PC-3 (cell line): Measurements from ENCODE around the gene PPP1R9B. TPM values are rescaled to one million over a fixed set of nuclear protein-coding genes. Genes with fewer than 3 reads are reported as not detected.

Experiments used
- ATAC-seq: fragments of 200-7000 bp; cut with Tn5 transposase; 2 replicates; pipeline ENCODE4 v1.9.1; 2020; ENCODE audit warnings: mild to moderate bottlenecking, moderate library complexity
- BruUV-seq: library from RNA; stranded (reverse); fragments of 400-500 nt; replicated peaks from 2 replicates; lab custom pipeline; 2021; lab: Mats Ljungman, UMichigan
- CTCF ChIA-PET: fragments of 300-600 bp; sonication (Branson Sonifier 250); formaldehyde crosslinking; loops from one replicate; lab custom pipeline; 2022; ENCODE audit warnings: antibody characterized with exemption; lab: Charles Lee
- POLR2A ChIA-PET: fragments of 300-600 bp; sonication (Branson Sonifier 250); formaldehyde crosslinking; loops from one replicate; lab custom pipeline; 2022; ENCODE audit warnings: antibody characterized with exemption; ENCODE audit not compliant: unreplicated experiment; lab: Charles Lee
- DNase-seq: peaks from one replicate; pipeline ENCODE4 v3.0.0-alpha.2; 2015
- H2AFZ ChIP-seq: fragments of 300-600 bp; sonication (generic); 2 replicates; pipeline ENCODE4 v1.6.0; 2016; ENCODE audit warnings: antibody characterized with exemption, low read length
- H3F3A ChIP-seq: fragments of 300-600 bp; sonication (generic); one replicate; pipeline ENCODE4 v1.6.0; 2017; ENCODE audit warnings: antibody characterized with exemption, low read length, control low read depth, mild to moderate bottlenecking; ENCODE audit not compliant: unreplicated experiment
- H3K27ac ChIP-seq: fragments of 300-600 bp; sonication (generic); 2 replicates; pipeline ENCODE4 v1.5.1; 2016; ENCODE audit warnings: mild to moderate bottlenecking, low read length
- H3K27me3 ChIP-seq: fragments of 300-600 bp; sonication (generic); 2 replicates; pipeline ENCODE4 v1.6.1; 2016; ENCODE audit warnings: low read length, mixed read lengths
- H3K36me3 ChIP-seq: fragments of 300-600 bp; sonication (generic); 2 replicates; pipeline ENCODE4 v1.6.1; 2016; ENCODE audit warnings: low read depth, mixed run types, low read length, mixed read lengths
- H3K4me1 ChIP-seq: fragments of 300-600 bp; sonication (generic); 2 replicates; pipeline ENCODE4 v1.5.1; 2016; ENCODE audit warnings: low read length; ENCODE audit not compliant: insufficient read depth
- H3K4me2 ChIP-seq: fragments of 300-600 bp; sonication (generic); 2 replicates; pipeline ENCODE4 v1.6.0; 2016; ENCODE audit warnings: low read length
- H3K4me3 ChIP-seq: fragments of 300-600 bp; sonication (generic); 2 replicates; pipeline ENCODE4 v1.5.1; 2016; ENCODE audit warnings: mild to moderate bottlenecking, low read length, mixed read lengths
- H3K79me2 ChIP-seq: fragments of 300-600 bp; sonication (generic); 2 replicates; pipeline ENCODE4 v1.6.1; 2017; ENCODE audit warnings: low read length, mixed read lengths
- H3K9ac ChIP-seq: fragments of 300-600 bp; sonication (generic); 2 replicates; pipeline ENCODE4 v1.6.0; 2016; ENCODE audit warnings: mild to moderate bottlenecking, low read length
- H3K9me2 ChIP-seq: fragments of 300-600 bp; sonication (generic); replicated peaks from 2 replicates; pipeline ENCODE4 v1.6.1; 2016; ENCODE audit warnings: mixed run types, low read length, mixed read lengths
- H3K9me3 ChIP-seq: fragments of 300-600 bp; sonication (generic); 2 replicates; pipeline ENCODE4 v1.6.1; 2016; ENCODE audit warnings: low read length, mixed read lengths
- H4K20me1 ChIP-seq: fragments of 300-600 bp; sonication (generic); 2 replicates; pipeline ENCODE4 v1.6.1; 2016; ENCODE audit warnings: low read length, mixed read lengths
- EZH2 ChIP-seq: fragments of 300-600 bp; sonication (generic); IDR thresholded peaks from one replicate; pipeline ENCODE4 v1.6.1; 2017; ENCODE audit warnings: antibody characterized with exemption, mild to moderate bottlenecking, low read length; ENCODE audit not compliant: unreplicated experiment
- EZH2phosphoT487 ChIP-seq: fragments of 300-600 bp; sonication (generic); IDR thresholded peaks from 2 replicates; pipeline ENCODE4 v1.6.1; 2018; ENCODE audit warnings: mild to moderate bottlenecking, antibody characterized with exemption, low read length, borderline replicate concordance
- intact Hi-C: fragments of 100-400 bp; cut with micrococcal nuclease; formaldehyde crosslinking; loops from 2 replicates; pipeline ENCODE4 v1.9.0; 2023
- total RNA-seq: library from RNA; depleted of rRNA; stranded (reverse); fragments of >200 nt; gene quantifications from 2 replicates; pipeline ENCODE4 v1.2.3, GENCODE V29; 2014
- TF ChIP-seq, protein P1 (sequence below): fragments of 300-600 bp; sonication (generic); conservative IDR thresholded peaks from 2 replicates; pipeline ENCODE4 v1.5.1; 2017; ENCODE audit warnings: antibody characterized with exemption, low read depth, mild to moderate bottlenecking, low read length

The PPP1R9B gene
- total RNA-seq, 1 experiment from 2014 or later = 67.7 TPM

DNA sequence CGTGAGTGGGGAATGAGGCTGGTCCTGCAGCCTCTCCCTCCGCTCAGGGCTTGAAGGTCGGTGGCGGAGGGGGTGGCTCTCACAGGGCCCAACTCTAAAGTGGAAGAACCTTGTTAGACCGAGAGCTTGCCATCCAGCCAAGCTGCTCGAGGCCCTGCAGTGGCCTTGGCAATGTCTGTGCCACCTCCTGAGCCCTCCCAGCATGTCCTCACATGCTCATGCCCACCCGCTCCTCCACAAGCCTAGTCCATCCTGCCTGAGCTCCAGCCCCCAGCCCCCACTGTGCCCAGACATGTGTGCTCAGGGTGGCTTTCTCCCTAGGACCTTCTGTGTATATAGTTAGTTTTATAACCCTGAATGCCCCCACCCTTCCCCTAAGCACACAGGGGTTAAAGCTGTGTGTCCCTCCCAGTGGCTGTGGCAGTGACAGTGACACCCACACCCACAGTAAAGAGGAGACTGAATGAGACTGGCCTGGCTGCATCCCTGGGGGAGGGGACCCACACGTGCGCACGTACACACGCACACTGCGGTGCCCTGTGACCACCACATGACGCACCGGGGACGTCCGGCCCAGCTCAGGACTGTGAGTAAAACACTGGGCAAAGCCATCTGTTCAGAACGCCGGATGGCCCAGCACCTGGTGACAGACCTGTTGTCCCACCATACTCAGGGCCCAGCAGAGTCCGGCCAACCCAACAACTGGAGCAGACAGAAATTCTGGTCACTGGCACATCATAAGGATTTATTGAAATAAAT, 39.7 kb downstream of the PPP1R9B start:
- H3K9ac ChIP-seq = no peak overlapping the region
- ATAC-seq (no peak), DNase-seq (no peak)
- no peaks in the 10 kb centered on the region for H3K36me3 ChIP-seq
- TF ChIP-seq EZH2phosphoT487 = no peak
- TF ChIP-seq, protein P1, sequence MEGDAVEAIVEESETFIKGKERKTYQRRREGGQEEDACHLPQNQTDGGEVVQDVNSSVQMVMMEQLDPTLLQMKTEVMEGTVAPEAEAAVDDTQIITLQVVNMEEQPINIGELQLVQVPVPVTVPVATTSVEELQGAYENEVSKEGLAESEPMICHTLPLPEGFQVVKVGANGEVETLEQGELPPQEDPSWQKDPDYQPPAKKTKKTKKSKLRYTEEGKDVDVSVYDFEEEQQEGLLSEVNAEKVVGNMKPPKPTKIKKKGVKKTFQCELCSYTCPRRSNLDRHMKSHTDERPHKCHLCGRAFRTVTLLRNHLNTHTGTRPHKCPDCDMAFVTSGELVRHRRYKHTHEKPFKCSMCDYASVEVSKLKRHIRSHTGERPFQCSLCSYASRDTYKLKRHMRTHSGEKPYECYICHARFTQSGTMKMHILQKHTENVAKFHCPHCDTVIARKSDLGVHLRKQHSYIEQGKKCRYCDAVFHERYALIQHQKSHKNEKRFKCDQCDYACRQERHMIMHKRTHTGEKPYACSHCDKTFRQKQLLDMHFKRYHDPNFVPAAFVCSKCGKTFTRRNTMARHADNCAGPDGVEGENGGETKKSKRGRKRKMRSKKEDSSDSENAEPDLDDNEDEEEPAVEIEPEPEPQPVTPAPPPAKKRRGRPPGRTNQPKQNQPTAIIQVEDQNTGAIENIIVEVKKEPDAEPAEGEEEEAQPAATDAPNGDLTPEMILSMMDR = no peak
- TF ChIP-seq EZH2 = no peak
- intact Hi-C loops = no loop called here
- H3K79me2 ChIP-seq = no peaks in the 10 kb centered on the region
- ChIA-PET CTCF (interaction anchor here (0.6 kb wide), 1 partner anchor 238 kb away, joined by 3 read pairs; no protein-coding TSS in a partner anchor), POLR2A (no interaction called here)
- H3K4me1 ChIP-seq = peaks cover 10% of the 10 kb centered on the region; the same call in 1 of the 2 replicates
- H3F3A ChIP-seq = no peaks in the 10 kb centered on the region
- H3K27ac ChIP-seq = no peak overlapping the region
- no peaks in the 10 kb centered on the region for H3K9me2 ChIP-seq
- H3K9me3 ChIP-seq = no peaks in the 10 kb centered on the region
- no peak overlapping the region for H3K4me2 ChIP-seq
- H3K4me3 ChIP-seq = no peak overlapping the region
- H2AFZ ChIP-seq = no peak overlapping the region
- BruUV-seq = TSS peak; percentile 2
- no peaks in the 10 kb centered on the region for H3K27me3 ChIP-seq
- H4K20me1 ChIP-seq = no peaks in the 10 kb centered on the region

- no TSS peak for BruUV-seq
- ATAC-seq = no peak
Measured at GRCh38 chr17:50109785-50110184, 40.7 kb downstream of the PPP1R9B start.

More at GRCh38 chr17:50109785-50110184, 40.7 kb downstream of the PPP1R9B start:
- Histone ChIP-seq H3K36me3 (no peaks in the 10 kb centered on the region), H3K9ac (no peak overlapping the region), H3K79me2 (no peaks in the 10 kb centered on the region), H3K9me2 (no peaks in the 10 kb centered on the region), H4K20me1 (no peaks in the 10 kb centered on the region), H3K4me1 (peaks cover 10% of the 10 kb centered on the region; the same call in 1 of the 2 replicates), H3K9me3 (no peaks in the 10 kb centered on the region), H3K27me3 (no peaks in the 10 kb centered on the region), H3F3A (no peaks in the 10 kb centered on the region), H3K4me2 (no peak overlapping the region), H3K27ac (no peak overlapping the region), H3K4me3 (no peak overlapping the region), H2AFZ (no peak overlapping the region)
- CTCF ChIA-PET = no interaction called here
- no peak for DNase-seq
- POLR2A ChIA-PET = no interaction called here
- intact Hi-C loops = no loop called here
- TF ChIP-seq EZH2phosphoT487 = no peak
- TF ChIP-seq, protein P1 = no peak
- TF ChIP-seq EZH2 = no peak
